Lower leg skin (tissue), 4 donors: ENCODE results near the gene CFAP300. TPM values are rescaled to one million over a fixed set of nuclear protein-coding genes. Genes with fewer than 3 reads are reported as not detected.

Experiments used
- DNase-seq, 2 donors: peaks; one replicate each; pipeline ENCODE4 v3.0.0-alpha.2; 2019; ENCODE audit warnings: low spot score in 2 of 2
- H3K4me3 ChIP-seq: fragments of 200-600 bp; sonication (generic); 2 replicates; pipeline ENCODE4 v1.5.1; 2017; ENCODE audit warnings: mild to moderate bottlenecking, low read depth; ENCODE audit not compliant: poor library complexity, severe bottlenecking
- POLR2A ChIP-seq, 2 donors: fragments of 450-650 bp; IDR thresholded peaks; one replicate each; pipeline ENCODE4 v1.6.1; 2016 to 2017; ENCODE audit warnings: antibody characterized with exemption in 2 of 2, mild to moderate bottlenecking in 1 of 2, moderate library complexity in 1 of 2
- WGBS, 2 donors: methylation state at CpG; one replicate each; pipeline ENCODE4 v1.1.5; 2018; 5-methylcytosine and 5-hydroxymethylcytosine counted together
- intact Hi-C: fragments of 100-400 bp; cut with DNase I; formaldehyde crosslinking; loops from one replicate; pipeline ENCODE4 v1.15.0; 2023; ENCODE audit warnings: low total_unique reads
- total RNA-seq, 4 donors: library from RNA; depleted of rRNA; stranded (reverse); fragments of >200 nt; gene quantifications; one replicate each; pipeline ENCODE4 v1.1.0, GENCODE V29; 2016
- TF ChIP-seq, protein P1 (sequence below), 3 donors: fragments of 450-650 bp; IDR thresholded peaks; one replicate each; pipeline ENCODE4 v1.5.1; 2016; ENCODE audit warnings: antibody characterized with exemption in 3 of 3, mild to moderate bottlenecking in 3 of 3, moderate library complexity in 2 of 3

The CFAP300 gene
- total RNA-seq, 4 donors from 2014 or later: 1.2 to 1.9 (median 1.6) TPM

DNA sequence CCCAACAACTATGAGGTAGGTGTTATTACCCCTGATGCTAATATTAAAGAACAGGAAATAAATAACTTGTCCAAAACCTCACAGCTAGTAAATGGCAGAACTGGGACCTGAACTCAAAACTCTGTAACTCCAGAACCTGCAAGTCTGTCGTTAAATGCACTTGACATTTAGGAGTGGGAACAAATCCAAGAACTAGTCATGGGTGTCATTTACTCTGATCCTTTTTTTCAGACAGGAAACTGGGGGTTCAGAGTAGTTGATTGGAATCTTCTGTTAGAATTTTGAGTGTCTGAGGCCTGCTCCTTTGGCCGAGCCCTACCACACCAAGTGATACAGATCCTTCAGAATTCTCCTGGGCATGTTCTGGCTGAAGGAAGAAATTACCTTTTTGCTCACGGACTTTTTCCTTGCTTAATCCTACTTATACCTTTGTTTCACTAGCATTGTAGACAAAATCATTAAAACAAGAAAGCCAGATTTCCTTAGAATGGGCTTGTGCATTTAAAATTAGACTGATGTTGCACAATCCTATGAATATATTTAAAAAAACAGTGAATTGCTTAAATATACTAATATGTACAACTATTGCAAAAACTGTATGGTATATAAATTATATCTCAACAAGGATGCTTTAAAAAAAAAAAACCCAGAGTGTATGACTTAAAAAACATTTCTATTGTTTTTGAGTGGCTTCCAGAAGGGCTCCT lies 61.6 kb downstream of the CFAP300 start:
- 55 to 60% methylated on average over 3 of the region's 3 CpGs for WGBS, 2 donors
- no peak overlapping the region for H3K4me3 ChIP-seq
- TF ChIP-seq, protein P1, sequence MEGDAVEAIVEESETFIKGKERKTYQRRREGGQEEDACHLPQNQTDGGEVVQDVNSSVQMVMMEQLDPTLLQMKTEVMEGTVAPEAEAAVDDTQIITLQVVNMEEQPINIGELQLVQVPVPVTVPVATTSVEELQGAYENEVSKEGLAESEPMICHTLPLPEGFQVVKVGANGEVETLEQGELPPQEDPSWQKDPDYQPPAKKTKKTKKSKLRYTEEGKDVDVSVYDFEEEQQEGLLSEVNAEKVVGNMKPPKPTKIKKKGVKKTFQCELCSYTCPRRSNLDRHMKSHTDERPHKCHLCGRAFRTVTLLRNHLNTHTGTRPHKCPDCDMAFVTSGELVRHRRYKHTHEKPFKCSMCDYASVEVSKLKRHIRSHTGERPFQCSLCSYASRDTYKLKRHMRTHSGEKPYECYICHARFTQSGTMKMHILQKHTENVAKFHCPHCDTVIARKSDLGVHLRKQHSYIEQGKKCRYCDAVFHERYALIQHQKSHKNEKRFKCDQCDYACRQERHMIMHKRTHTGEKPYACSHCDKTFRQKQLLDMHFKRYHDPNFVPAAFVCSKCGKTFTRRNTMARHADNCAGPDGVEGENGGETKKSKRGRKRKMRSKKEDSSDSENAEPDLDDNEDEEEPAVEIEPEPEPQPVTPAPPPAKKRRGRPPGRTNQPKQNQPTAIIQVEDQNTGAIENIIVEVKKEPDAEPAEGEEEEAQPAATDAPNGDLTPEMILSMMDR (IDR thresholded peaks at IDR 0.05): no peak
- no peak for TF ChIP-seq POLR2A (IDR thresholded peaks at IDR 0.05)
- no peak for DNase-seq
- intact Hi-C loops: no loop called here

DNA sequence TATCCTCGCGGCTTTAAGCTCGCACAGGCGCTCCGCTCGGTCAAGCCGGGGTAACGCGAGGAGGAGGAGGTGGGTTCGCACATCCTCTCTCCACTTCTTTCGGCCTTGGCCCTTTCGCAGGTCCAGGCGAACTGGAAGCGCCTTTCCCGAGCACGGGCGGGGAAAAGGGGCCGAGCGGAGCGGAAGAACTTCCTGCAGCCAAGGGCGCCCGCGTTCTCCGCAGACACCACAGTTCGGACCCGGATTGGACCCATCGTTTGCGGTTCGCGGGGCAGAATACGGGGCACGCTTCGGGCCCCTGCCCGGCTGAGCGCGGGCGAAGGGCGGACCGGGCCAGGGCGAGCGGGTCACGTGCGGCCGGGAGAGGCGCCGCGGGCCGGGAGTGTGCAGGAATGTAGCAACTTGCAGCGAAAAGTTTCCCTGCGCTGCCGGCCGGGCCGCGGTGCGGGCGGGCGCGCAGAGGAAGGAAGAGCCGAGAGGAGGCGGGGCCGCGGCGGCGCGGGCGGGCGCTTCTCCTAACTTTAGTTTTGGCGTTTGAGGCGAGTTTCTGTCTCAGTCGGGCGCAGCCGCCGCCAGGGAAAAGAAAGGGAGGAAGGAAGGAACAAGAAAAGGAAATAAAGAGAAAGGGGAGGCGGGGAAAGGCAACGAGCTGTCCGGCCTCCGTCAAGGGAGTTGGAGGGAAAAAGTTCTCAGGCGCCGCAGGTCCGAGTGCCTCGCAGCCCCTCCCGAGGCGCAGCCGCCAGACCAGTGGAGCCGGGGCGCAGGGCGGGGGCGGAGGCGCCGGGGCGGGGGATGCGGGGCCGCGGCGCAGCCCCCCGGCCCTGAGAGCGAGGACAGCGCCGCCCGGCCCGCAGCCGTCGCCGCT lies 62.9 kb downstream of the CFAP300 start, which contains the start of gene YAP1:
Gene YAP1, plus strand, starts transcription at position 552 of the 865 bp plus-strand sequence. CDS start 402 bp downstream, outside the sequence.
- 0% methylated on average over 90 to 92 of the region's 104 CpGs for WGBS, 2 donors
- DNase-seq: peak; percentile 86 to 97
- peak within 1 kb of the TSS; percentile 59 for H3K4me3 ChIP-seq
- TF ChIP-seq POLR2A (IDR thresholded peaks at IDR 0.05): no peak
- TF ChIP-seq, protein P1 (IDR thresholded peaks at IDR 0.05): no peak
- intact Hi-C loops: no loop called here

DNA sequence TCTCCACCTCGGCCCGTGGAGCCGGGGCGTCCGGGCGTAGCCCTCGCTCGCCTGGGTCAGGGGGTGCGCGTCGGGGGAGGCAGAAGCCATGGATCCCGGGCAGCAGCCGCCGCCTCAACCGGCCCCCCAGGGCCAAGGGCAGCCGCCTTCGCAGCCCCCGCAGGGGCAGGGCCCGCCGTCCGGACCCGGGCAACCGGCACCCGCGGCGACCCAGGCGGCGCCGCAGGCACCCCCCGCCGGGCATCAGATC lies 63.4 kb downstream of the CFAP300 start:
- peak overlapping the region; percentile 59 for H3K4me3 ChIP-seq
- no peak for DNase-seq
- no peak for TF ChIP-seq POLR2A (IDR thresholded peaks at IDR 0.05)
- TF ChIP-seq, protein P1 (IDR thresholded peaks at IDR 0.05): no peak
- WGBS, 2 donors: 0% methylated on average over 1 to 3 of the region's 31 CpGs
- intact Hi-C loops: no loop called here

DNA sequence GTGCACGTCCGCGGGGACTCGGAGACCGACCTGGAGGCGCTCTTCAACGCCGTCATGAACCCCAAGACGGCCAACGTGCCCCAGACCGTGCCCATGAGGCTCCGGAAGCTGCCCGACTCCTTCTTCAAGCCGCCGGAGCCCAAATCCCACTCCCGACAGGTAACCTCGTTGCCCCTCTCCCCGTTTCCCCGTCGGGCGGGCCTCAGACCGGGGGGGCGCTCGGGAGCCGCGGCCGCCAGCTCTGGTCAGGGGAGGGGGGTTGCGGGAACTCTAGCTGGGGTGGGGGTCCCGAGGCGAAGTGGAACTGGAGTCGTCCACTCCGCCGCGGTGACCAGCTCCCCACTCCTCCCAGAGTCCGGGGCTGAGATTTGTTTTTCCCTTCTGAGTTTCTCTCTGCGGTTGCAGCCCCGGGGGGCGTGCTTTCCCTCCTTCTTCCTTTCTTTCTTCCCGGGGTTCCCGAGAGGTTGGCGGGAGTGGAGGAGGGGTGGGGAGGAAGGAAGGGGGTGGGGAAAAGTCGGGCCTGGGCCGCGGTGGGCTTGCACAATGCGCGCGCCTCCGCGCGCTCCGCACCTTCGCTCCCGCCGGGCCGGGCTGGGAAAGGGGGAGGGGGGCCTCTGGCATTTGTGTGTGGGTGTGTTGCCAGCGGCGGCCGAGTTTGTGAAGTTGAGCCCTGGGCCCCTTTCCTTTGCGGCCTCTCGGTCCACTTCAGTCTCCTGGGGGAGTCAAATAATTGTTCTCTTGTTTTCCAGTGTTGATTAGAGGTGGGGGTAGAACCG lies 64.0 kb downstream of the CFAP300 start:
- peak overlapping the region; percentile 59 for H3K4me3 ChIP-seq
- peak; percentile 63 to 95 for DNase-seq
- no peak for TF ChIP-seq POLR2A (IDR thresholded peaks at IDR 0.05)
- TF ChIP-seq, protein P1 (IDR thresholded peaks at IDR 0.05): no peak
- 0 to 1% methylated on average over 31 to 39 of the region's 61 CpGs for WGBS, 2 donors
- intact Hi-C loops: no loop called here

DNA sequence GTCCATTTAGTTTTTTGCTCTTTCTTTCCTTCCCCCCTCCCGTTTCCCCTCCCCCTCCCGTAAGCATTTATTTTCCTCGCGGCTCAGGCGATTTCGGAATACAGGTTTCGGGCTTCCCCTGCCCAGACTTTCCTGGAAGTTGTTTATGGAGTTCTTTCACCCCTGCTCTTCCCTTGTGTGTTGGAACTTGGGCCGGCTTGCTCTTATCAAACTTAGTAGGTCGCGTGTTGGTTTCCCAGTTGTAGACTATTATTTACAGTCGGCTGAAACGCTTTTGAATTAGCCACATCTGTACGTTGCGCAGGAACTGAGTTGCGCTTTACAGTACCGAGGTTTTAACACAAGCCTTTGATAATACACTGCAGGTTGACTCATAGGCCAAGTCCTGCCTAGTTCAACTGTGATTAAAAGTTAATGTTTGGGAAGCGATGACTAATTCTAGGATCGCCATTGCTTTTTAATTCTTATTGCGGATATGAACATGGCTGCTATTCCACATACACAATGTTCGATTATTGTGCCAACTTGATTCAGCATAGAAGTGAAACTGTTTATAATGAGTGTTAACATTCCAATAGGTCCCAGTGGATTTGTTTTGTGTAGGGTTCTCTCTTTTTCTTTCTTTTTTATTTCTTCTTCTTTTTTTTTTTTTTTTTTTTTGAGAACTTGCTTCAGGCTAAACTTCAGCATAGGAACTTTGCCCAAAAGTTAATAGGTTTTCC lies 64.7 kb downstream of the CFAP300 start:
- intact Hi-C loops: no loop called here

More for the DNA sequence above, 64.7 kb downstream of the CFAP300 start:
- 1% methylated on average over 20 of the region's 20 CpGs for WGBS, 2 donors
- H3K4me3 ChIP-seq: peak overlapping the region; percentile 59
- DNase-seq: peak in 1 of 2 donors; percentile 53
- no peak for TF ChIP-seq POLR2A (IDR thresholded peaks at IDR 0.05)
- TF ChIP-seq, protein P1 (IDR thresholded peaks at IDR 0.05): no peak
